Ishikawa (cell line): ENCODE data around the gene CYTH4.

Experiments used
- CEBPB ChIP-seq: IDR thresholded peaks from 2 replicates; pipeline ENCODE4 v1.6.1; 2012
- CREB1 ChIP-seq: IDR thresholded peaks from 2 replicates; pipeline ENCODE4 v1.6.1; 2012; ENCODE audit warnings: low read depth
- EGR1 ChIP-seq: IDR thresholded peaks from 2 replicates; pipeline ENCODE4 v1.6.1; 2012
- EP300 ChIP-seq: IDR thresholded peaks from 2 replicates; pipeline ENCODE4 v1.6.1; 2012; ENCODE audit warnings: borderline replicate concordance
- FOXM1 ChIP-seq: IDR thresholded peaks from 2 replicates; pipeline ENCODE4 v1.6.1; 2012; ENCODE audit warnings: low read depth, borderline replicate concordance
- MAX ChIP-seq: IDR thresholded peaks from 2 replicates; pipeline ENCODE4 v1.6.1; 2012
- NFIC ChIP-seq: IDR thresholded peaks from 2 replicates; pipeline ENCODE4 v1.6.1; 2012
- RAD21 ChIP-seq: IDR thresholded peaks from 2 replicates; pipeline ENCODE4 v1.6.1; 2012; ENCODE audit warnings: low read depth
- REST ChIP-seq: IDR thresholded peaks from 2 replicates; pipeline ENCODE4 v1.6.1; 2012; ENCODE audit warnings: low read depth, mild to moderate bottlenecking
- TAF1 ChIP-seq: IDR thresholded peaks from 2 replicates; pipeline ENCODE4 v1.6.1; 2012; ENCODE audit warnings: low read depth, mild to moderate bottlenecking
- TCF12 ChIP-seq: IDR thresholded peaks from 2 replicates; pipeline ENCODE4 v1.6.1; 2012; ENCODE audit warnings: low read depth
- TEAD4 ChIP-seq: IDR thresholded peaks from 2 replicates; pipeline ENCODE4 v1.6.1; 2012
- USF1 ChIP-seq: IDR thresholded peaks from 2 replicates; pipeline ENCODE4 v1.6.1; 2012
- YY1 ChIP-seq: IDR thresholded peaks from 2 replicates; pipeline ENCODE4 v1.6.1; 2012; ENCODE audit warnings: low read depth
- ZBTB7A ChIP-seq: IDR thresholded peaks from 2 replicates; pipeline ENCODE4 v1.6.1; 2012; ENCODE audit warnings: low read depth

Gene CYTH4

GRCh38 chr22:37301144-37301830 is 19.0 kb downstream of the CYTH4 start:
- TF ChIP-seq ZBTB7A (no peak), YY1 (no peak), CREB1 (no peak), FOXM1 (no peak), RAD21 (no peak), EGR1 (no peak), REST (no peak), TEAD4 (no peak), MAX (no peak), CEBPB (no peak), EP300 (no peak), TCF12 (no peak), USF1 (no peak)

GRCh38 chr22:37302674-37303555 is 20.6 kb downstream of the CYTH4 start:
- TF ChIP-seq TAF1 (no peak), TCF12 (no peak), TEAD4 (no peak), RAD21 (no peak), USF1 (no peak), REST (no peak), FOXM1 (no peak)

GRCh38 chr22:37303821-37304274 is 21.5 kb downstream of the CYTH4 start:
- no peak for TF ChIP-seq ZBTB7A
- no peak for TF ChIP-seq CEBPB
- TF ChIP-seq USF1: no peak
- TF ChIP-seq CREB1: no peak
- TF ChIP-seq TAF1: no peak
- no peak for TF ChIP-seq YY1
- no peak for TF ChIP-seq TEAD4
- TF ChIP-seq MAX: no peak
- TF ChIP-seq EGR1: no peak
- TF ChIP-seq NFIC: no peak
- TF ChIP-seq TCF12: no peak
- no peak for TF ChIP-seq EP300
- TF ChIP-seq RAD21: no peak
- no peak for TF ChIP-seq REST
- TF ChIP-seq FOXM1: no peak
